Trophoblast cell (in vitro differentiated cells and primary cell): ENCODE data around the gene NAPB.

Source experiments
- DNase-seq, 2 donors: peaks; one replicate each; pipeline ENCODE4 v3.0.0-alpha.2; 2016
- H2AFZ ChIP-seq: 2 replicates; pipeline ENCODE4 v1.6.1; 2013; ENCODE audit warnings: low read length, moderate library complexity, mild to moderate bottlenecking; ENCODE audit not compliant: insufficient read depth, poor library complexity
- H2AK5ac ChIP-seq: 2 replicates; pipeline ENCODE4 v1.6.1; 2013; ENCODE audit warnings: mild to moderate bottlenecking, low read length
- H2BK120ac ChIP-seq: 2 replicates; pipeline ENCODE4 v1.6.1; 2013; ENCODE audit warnings: low read length, mild to moderate bottlenecking, moderate library complexity; ENCODE audit not compliant: insufficient read depth, poor library complexity
- H2BK12ac ChIP-seq: 2 replicates; pipeline ENCODE4 v1.6.1; 2013; ENCODE audit warnings: mild to moderate bottlenecking, low read length, moderate library complexity
- H2BK5ac ChIP-seq: 2 replicates; pipeline ENCODE4 v1.6.1; 2013; ENCODE audit warnings: low read length, low read depth, moderate library complexity, mild to moderate bottlenecking; ENCODE audit not compliant: poor library complexity
- H3K14ac ChIP-seq: 2 replicates; pipeline ENCODE4 v1.6.1; 2013; ENCODE audit warnings: mild to moderate bottlenecking, low read length
- H3K18ac ChIP-seq: 2 replicates; pipeline ENCODE4 v1.6.1; 2013; ENCODE audit warnings: mild to moderate bottlenecking, low read length
- H3K23ac ChIP-seq: 2 replicates; pipeline ENCODE4 v1.6.1; 2013; ENCODE audit warnings: low read length
- H3K27ac ChIP-seq: 2 replicates; pipeline ENCODE4 v1.5.1; 2013; ENCODE audit warnings: low read depth, mild to moderate bottlenecking, inconsistent platforms, low read length, moderate library complexity
- H3K27me3 ChIP-seq: 2 replicates; pipeline ENCODE4 v1.6.1; 2013; ENCODE audit warnings: inconsistent platforms, mild to moderate bottlenecking, low read length, moderate library complexity; ENCODE audit not compliant: insufficient read depth
- H3K36me3 ChIP-seq, 2 experiments: 1 replicate in 1 of 2; 2 replicates in 1 of 2; pipeline ENCODE4 v1.6.1; 2013; ENCODE audit warnings: low read length in 2 of 2, mild to moderate bottlenecking in 2 of 2, moderate library complexity in 1 of 2; ENCODE audit not compliant: insufficient read depth in 2 of 2, control insufficient read depth in 1 of 2
- H3K4ac ChIP-seq: 2 replicates; pipeline ENCODE4 v1.6.1; 2013; ENCODE audit warnings: low read depth, mild to moderate bottlenecking, low read length, moderate library complexity
- H3K4me1 ChIP-seq, 2 experiments: 1 replicate in 1 of 2; 2 replicates in 1 of 2; pipeline ENCODE4 v1.6.1; 2013; ENCODE audit warnings: low read length in 2 of 2, mild to moderate bottlenecking in 2 of 2, moderate library complexity in 1 of 2; ENCODE audit not compliant: insufficient read depth in 2 of 2, control insufficient read depth in 1 of 2
- H3K4me2 ChIP-seq: 2 replicates; pipeline ENCODE4 v1.6.1; 2013; ENCODE audit warnings: inconsistent platforms, mild to moderate bottlenecking, low read length, moderate library complexity
- H3K4me3 ChIP-seq: 2 replicates; pipeline ENCODE4 v1.5.1; 2013; ENCODE audit warnings: mild to moderate bottlenecking, low read depth, low read length, inconsistent platforms
- H3K79me1 ChIP-seq: one replicate; pipeline ENCODE4 v1.6.1; 2013; ENCODE audit warnings: low read length
- H3K79me2 ChIP-seq: 2 replicates; pipeline ENCODE4 v1.6.1; 2013; ENCODE audit warnings: low read length, mild to moderate bottlenecking; ENCODE audit not compliant: control insufficient read depth, insufficient read depth, poor library complexity
- H3K9ac ChIP-seq: 2 replicates; pipeline ENCODE4 v1.6.1; 2013; ENCODE audit warnings: mild to moderate bottlenecking, low read length
- H3K9me3 ChIP-seq: 2 replicates; pipeline ENCODE4 v1.6.1; 2013; ENCODE audit warnings: low read depth, mild to moderate bottlenecking, control low read depth, inconsistent platforms, low read length; ENCODE audit not compliant: insufficient read depth
- H4K12ac ChIP-seq: 2 replicates; pipeline ENCODE4 v1.6.1; 2013; ENCODE audit warnings: low read depth, mild to moderate bottlenecking, low read length, moderate library complexity
- H4K8ac ChIP-seq: 2 replicates; pipeline ENCODE4 v1.6.1; 2013; ENCODE audit warnings: low read depth, mild to moderate bottlenecking, low read length, moderate library complexity
- H4K91ac ChIP-seq: one replicate; pipeline ENCODE4 v1.6.1; 2013; ENCODE audit warnings: low read depth, mild to moderate bottlenecking, low read length, moderate library complexity
- WGBS: extraction: QIAGEN DNeasy Blood & Tissue Kit; methylation state at CpG from one replicate; pipeline ENCODE4 v1.1.7; 2013; ENCODE audit warnings: missing lambda C conversion rate; ENCODE audit not compliant: insufficient read length, insufficient coverage; ENCODE audit errors: extremely low coverage; 5-methylcytosine and 5-hydroxymethylcytosine counted together

The NAPB gene

DNA sequence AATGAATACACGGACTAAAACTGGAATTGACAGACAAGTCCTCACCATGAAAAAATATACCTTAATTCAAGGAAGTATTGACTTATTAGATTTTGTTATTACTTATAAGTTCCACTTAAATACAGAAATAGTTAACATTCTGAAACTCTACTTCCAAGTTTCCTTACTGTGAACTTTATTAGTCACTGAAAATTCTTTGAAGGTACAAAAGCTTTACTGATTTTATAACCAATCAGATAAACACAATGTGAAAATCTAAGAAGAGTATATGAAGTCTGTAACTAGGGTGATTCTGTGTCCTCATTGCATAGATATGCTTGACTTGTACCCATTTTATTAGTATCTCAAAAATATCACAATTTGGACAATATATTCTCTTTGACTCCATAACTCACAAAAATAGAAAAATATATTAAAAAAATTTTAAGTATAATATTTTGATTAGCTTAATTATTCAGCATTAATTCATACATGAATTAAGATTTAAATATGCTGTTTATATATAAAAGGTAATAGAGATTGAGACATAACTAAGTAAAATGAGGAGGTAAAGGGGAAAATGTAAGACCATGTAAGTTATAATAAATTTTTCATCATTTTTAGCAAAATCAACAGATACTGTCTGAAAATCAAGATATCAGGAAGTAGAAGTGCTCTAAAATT lies 6.6 kb downstream of the NAPB start:
- Histone ChIP-seq H3K14ac (no peak overlapping the region), H4K12ac (no peak overlapping the region), H4K91ac (no peak overlapping the region), H3K9me3 (no peaks in the 10 kb centered on the region), H3K18ac (no peak overlapping the region), H3K4me3 (no peak overlapping the region), H3K4me2 (no peak overlapping the region), H3K27me3 (no peaks in the 10 kb centered on the region), H3K23ac (no peak overlapping the region), H3K4me1 (no peaks in the 10 kb centered on the region), H3K9ac (no peak overlapping the region), H2BK120ac (no peak overlapping the region), H3K4ac (no peak overlapping the region), H2BK5ac (no peak overlapping the region), H3K79me2 (no peaks in the 10 kb centered on the region), H3K36me3 (no peaks in the 10 kb centered on the region), H3K27ac (no peak overlapping the region), H4K8ac (no peak overlapping the region), H2AK5ac (no peak overlapping the region), H3K79me1 (no peaks in the 10 kb centered on the region), H2AFZ (no peak overlapping the region), H2BK12ac (no peak overlapping the region)
- DNase-seq = peak in 1 of 2 donors; percentile 57
- WGBS = no CpG with 5 or more reads among the region's 1 CpG

DNA sequence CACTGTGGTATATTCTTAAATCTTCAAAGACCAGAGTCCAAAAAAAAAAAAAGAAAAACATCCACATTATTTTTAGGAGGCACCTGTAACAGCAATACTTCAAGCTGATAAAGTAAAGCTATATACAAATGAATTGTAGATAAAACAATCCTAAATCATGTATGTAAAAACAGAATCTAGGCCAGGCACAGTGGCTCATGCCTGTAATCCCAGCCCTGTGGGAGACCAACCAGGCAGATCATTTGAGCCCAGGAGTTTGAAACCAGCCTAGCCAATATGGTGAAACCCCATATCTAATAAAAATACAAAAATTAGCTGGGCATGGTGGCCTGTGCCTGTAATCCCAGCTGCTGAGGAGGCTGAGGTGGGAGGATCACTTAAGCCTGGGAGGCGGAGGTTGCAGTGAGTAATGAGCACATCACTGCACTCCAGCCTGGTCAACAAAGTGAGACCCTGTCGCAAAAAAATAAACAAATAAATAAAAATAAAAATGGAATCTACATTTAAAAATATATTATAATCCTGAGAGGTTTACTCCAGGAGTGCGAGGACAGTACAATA lies 7.3 kb downstream of the NAPB start:
- Histone ChIP-seq H3K79me2 (no peaks in the 10 kb centered on the region), H3K4me1 (no peaks in the 10 kb centered on the region), H3K27ac (no peak overlapping the region), H3K9ac (no peak overlapping the region), H3K36me3 (no peaks in the 10 kb centered on the region), H2BK12ac (no peak overlapping the region), H2AK5ac (no peak overlapping the region), H4K91ac (no peak overlapping the region), H3K23ac (no peak overlapping the region), H3K4me2 (no peak overlapping the region), H2BK5ac (no peak overlapping the region), H2BK120ac (no peak overlapping the region), H3K4ac (peak overlapping the region; percentile 27), H4K8ac (no peak overlapping the region), H2AFZ (no peak overlapping the region), H4K12ac (no peak overlapping the region), H3K18ac (no peak overlapping the region), H3K14ac (no peak overlapping the region), H3K9me3 (no peaks in the 10 kb centered on the region), H3K27me3 (no peaks in the 10 kb centered on the region), H3K4me3 (no peak overlapping the region), H3K79me1 (no peaks in the 10 kb centered on the region)
- no CpG with 5 or more reads among the region's 3 CpGs for WGBS
- DNase-seq = no peak

DNA sequence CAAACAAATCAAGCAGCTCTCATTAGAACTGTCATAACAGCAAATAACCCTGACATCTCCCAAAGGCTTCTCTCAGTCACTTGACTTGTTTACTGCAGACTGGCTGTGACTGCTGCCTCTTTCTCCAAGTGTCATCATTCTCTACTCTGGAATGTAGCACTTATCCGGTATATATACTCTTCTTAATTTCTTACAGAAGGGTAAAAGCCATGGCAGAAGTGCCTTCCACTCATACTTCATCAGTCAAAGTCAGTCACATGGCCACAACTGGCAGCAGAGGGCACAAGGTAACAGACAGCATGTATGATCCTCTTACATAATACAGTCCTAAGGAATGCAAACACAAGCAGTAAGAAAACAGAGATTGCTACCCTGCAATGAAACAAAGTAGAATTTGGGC lies 9.3 kb downstream of the NAPB start:
- Histone ChIP-seq H3K27ac (no peak overlapping the region), H3K4me2 (no peak overlapping the region), H3K4me3 (no peak overlapping the region), H2BK12ac (no peak overlapping the region), H3K4me1 (no peaks in the 10 kb centered on the region), H3K36me3 (no peaks in the 10 kb centered on the region), H4K8ac (no peak overlapping the region), H2BK5ac (no peak overlapping the region), H2AK5ac (no peak overlapping the region), H2AFZ (no peak overlapping the region), H3K4ac (no peak overlapping the region), H3K79me1 (no peaks in the 10 kb centered on the region), H4K12ac (no peak overlapping the region), H3K18ac (no peak overlapping the region), H3K27me3 (no peaks in the 10 kb centered on the region), H3K23ac (no peak overlapping the region), H3K9ac (no peak overlapping the region), H4K91ac (no peak overlapping the region), H3K9me3 (no peaks in the 10 kb centered on the region), H3K79me2 (no peaks in the 10 kb centered on the region), H3K14ac (no peak overlapping the region), H2BK120ac (no peak overlapping the region)
- no peak for DNase-seq
- no CpG with 5 or more reads among the region's 1 CpG for WGBS

DNA sequence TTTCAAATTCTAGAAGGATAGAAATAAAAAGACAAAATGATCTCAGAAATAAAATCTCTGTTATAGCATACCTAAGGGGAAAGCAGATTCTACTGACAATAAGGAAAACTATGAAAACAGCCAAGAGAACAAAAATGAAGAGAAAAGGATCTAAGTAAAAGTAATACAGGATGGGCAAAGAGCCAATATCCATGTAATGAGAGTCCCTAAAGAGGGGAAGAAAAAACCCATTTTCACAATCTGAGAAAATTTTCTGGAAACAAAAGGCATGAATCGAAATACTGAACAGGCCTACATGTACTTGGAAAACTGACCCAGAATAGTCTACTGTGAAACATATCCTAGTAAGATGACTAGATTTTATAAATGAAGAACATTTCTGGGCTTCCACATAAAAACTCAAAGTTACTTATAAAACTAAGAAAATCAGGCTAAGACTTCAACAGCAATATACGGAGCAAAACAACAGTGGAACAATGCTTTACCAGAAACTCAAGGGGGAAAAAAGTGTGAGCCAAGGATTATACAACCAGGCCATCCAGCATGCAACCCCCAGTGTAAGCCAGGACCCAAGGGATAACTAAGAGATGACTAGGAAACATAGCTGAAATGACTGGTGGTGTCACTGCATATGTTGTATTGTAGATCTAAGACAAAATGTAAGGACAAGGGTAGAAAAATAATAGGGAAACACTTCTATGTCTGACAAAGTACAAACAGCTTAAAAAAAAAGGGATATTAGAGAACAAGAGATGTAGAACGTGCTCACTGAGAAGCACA lies 10.2 kb downstream of the NAPB start:
- Histone ChIP-seq H2BK120ac (no peak overlapping the region), H2AK5ac (no peak overlapping the region), H3K9ac (no peak overlapping the region), H3K14ac (no peak overlapping the region), H3K36me3 (no peaks in the 10 kb centered on the region), H3K4me3 (no peak overlapping the region), H3K9me3 (no peaks in the 10 kb centered on the region), H4K12ac (no peak overlapping the region), H2BK5ac (no peak overlapping the region), H3K27ac (no peak overlapping the region), H3K23ac (no peak overlapping the region), H3K4me2 (no peak overlapping the region), H4K91ac (no peak overlapping the region), H3K18ac (no peak overlapping the region), H4K8ac (no peak overlapping the region), H3K79me2 (no peaks in the 10 kb centered on the region), H3K79me1 (no peaks in the 10 kb centered on the region), H3K4me1 (no peaks in the 10 kb centered on the region), H3K4ac (peak overlapping the region; percentile 83), H3K27me3 (no peaks in the 10 kb centered on the region), H2AFZ (no peak overlapping the region), H2BK12ac (no peak overlapping the region)
- WGBS = no CpG with 5 or more reads among the region's 3 CpGs
- DNase-seq = no peak
